Activated naive CD8-positive, alpha-beta T cell treated with anti-CD3 and anti-CD28 coated beads for 36 hours (primary cell): Measurements from ENCODE around the gene CENPT. TPM values are rescaled to one million over a fixed set of nuclear protein-coding genes. Genes with fewer than 3 reads are reported as not detected.

Source experiments
- DNase-seq: peaks from one replicate; pipeline ENCODE4 v3.0.0; 2021
- H3K27ac Mint-ChIP-seq: one replicate; pipeline ENCODE4 v1.8.0; 2022; ENCODE audit warnings: mild to moderate bottlenecking, moderate library complexity, mixed read lengths
- H3K27me3 Mint-ChIP-seq: one replicate; pipeline ENCODE4 v1.8.0; 2022; ENCODE audit warnings: mild to moderate bottlenecking, mixed read lengths
- H3K36me3 Mint-ChIP-seq: one replicate; pipeline ENCODE4 v1.8.0; 2021; ENCODE audit warnings: mild to moderate bottlenecking, mixed read lengths
- H3K4me1 Mint-ChIP-seq: one replicate; pipeline ENCODE4 v1.8.0; 2021; ENCODE audit warnings: mixed read lengths
- H3K4me3 Mint-ChIP-seq: one replicate; pipeline ENCODE4 v1.8.0; 2022; ENCODE audit warnings: mild to moderate bottlenecking, moderate library complexity, mixed read lengths
- H3K9me3 Mint-ChIP-seq: one replicate; pipeline ENCODE4 v1.8.0; 2022; ENCODE audit warnings: mixed read lengths
- total RNA-seq, 2 experiments: library from RNA; stranded (reverse); gene quantifications; one replicate each; pipeline ENCODE4 v1.2.3, GENCODE V29; 2021

Gene CENPT
- total RNA-seq, 2 experiments from 2014 or later = 42.2 to 42.4 TPM

DNA sequence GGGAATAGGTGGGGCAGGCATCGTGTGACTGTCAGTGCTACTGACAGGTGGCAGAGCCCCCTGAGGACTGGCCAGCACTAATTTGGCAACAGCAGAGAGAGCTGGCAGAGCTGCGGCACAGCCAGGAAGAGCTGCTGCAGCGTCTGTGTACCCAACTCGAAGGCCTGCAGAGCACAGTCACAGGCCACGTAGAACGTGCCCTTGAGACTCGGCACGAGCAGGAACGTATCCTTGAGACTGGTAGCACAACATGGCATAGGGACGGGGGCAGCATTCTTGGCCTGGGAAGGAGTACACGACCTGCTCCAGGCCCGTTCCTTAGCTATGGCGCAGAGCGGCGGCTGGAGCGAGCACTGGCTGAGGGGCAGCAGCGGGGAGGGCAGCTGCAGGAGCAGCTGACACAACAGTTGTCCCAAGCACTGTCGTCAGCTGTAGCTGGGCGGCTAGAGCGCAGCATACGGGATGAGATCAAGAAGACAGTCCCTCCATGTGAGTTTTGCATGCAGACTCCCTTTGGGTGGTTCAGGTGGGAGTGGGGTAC lies 34.2 kb upstream of the CENPT start:
- no peak overlapping the region for H3K27ac Mint-ChIP-seq

DNA sequence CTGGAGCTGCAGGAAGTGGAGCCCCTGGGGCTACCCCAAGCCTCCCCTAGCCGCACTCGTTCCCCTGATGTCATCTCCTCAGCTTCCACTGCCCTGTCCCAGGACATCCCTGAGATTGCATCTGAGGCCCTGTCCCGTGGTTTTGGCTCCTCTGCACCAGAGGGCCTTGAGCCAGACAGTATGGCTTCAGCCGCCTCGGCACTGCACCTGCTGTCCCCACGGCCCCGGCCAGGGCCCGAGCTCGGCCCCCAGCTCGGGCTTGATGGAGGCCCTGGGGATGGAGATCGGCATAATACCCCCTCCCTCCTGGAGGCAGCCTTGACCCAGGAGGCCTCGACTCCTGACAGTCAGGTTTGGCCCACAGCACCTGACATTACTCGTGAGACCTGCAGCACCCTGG lies 33.1 kb upstream of the CENPT start:
- no peak for DNase-seq
- no peak overlapping the region for H3K27ac Mint-ChIP-seq
- no peaks in the 10 kb centered on the region for H3K27me3 Mint-ChIP-seq
- H3K9me3 Mint-ChIP-seq = no peaks in the 10 kb centered on the region
- H3K4me3 Mint-ChIP-seq = no peak overlapping the region
- H3K36me3 Mint-ChIP-seq = peaks cover 20% of the 10 kb centered on the region
- H3K4me1 Mint-ChIP-seq = peaks cover 1% of the 10 kb centered on the region

More for the DNA sequence above, 34.2 kb upstream of the CENPT start:
- Mint-ChIP-seq H3K4me1 (no peaks in the 10 kb centered on the region), H3K9me3 (no peaks in the 10 kb centered on the region), H3K4me3 (no peak overlapping the region), H3K36me3 (peaks cover 20% of the 10 kb centered on the region), H3K27me3 (no peaks in the 10 kb centered on the region)
- DNase-seq = no peak

DNA sequence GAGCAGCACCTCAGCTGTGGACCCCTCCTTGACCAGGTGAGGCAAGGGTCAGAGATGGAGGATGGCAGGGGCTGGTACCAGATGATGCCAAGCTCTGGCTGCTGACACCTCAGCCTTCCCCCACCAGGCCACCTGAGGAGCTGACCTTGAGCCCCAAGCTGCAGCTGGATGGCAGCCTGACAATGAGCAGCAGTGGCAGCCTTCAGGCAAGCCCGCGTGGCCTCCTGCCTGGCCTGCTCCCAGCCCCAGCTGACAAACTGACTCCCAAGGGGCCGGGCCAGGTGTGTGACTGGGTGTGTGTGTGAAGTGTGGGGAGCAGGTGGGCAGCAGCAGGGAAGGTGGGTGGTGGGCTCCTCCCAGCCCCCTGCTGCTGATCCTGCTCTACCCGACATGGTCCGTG lies 32.4 kb upstream of the CENPT start:
- no peak overlapping the region for H3K4me3 Mint-ChIP-seq
- H3K27me3 Mint-ChIP-seq = no peaks in the 10 kb centered on the region
- H3K36me3 Mint-ChIP-seq = peaks cover 23% of the 10 kb centered on the region
- DNase-seq = no peak
- H3K9me3 Mint-ChIP-seq = no peaks in the 10 kb centered on the region
- peaks cover 8% of the 10 kb centered on the region for H3K4me1 Mint-ChIP-seq
- no peak overlapping the region for H3K27ac Mint-ChIP-seq

DNA sequence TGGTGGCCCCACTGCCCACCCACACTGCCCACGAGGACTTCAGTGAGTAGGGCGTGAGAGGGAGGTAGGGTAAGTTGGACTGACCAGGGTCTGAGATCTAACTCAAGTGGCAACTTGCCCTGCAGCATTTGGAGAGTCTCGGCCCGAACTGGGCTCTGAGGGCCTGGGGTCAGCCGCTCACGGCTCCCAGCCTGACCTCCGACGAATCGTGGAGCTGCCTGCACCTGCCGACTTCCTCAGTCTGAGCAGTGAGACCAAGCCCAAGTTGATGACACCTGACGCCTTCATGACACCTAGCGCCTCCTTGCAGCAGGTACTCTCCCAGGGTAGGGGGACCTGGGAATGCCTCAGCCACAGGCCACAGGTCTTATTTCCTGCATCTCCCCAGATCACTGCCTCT lies 32.0 kb upstream of the CENPT start:
- Mint-ChIP-seq H3K27me3 (no peaks in the 10 kb centered on the region), H3K36me3 (peaks cover 21% of the 10 kb centered on the region), H3K27ac (no peak overlapping the region), H3K4me1 (peaks cover 10% of the 10 kb centered on the region), H3K9me3 (no peaks in the 10 kb centered on the region), H3K4me3 (no peak overlapping the region)
- DNase-seq = no peak

DNA sequence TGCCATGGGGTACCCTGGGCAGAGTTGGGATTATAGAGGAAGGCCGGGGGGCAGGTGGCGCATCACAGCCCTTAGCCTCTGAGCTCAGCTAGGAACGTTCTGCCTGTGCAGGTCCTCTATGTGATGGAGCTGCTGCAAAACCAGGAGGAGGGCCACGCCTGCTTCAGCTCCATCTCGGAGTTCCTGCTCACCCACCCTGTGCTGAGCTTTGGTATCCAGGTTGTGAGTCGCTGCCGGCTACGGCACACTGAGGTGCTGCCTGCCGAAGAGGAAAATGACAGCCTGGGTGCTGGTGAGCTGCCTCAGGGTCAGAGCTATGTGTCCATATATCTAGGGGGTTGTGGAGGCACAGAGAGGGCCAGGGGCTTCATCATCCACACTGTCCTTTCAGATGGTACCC lies 31.4 kb upstream of the CENPT start:
- Mint-ChIP-seq H3K36me3 (peaks cover 23% of the 10 kb centered on the region), H3K4me3 (no peak overlapping the region), H3K27me3 (no peaks in the 10 kb centered on the region), H3K4me1 (peaks cover 16% of the 10 kb centered on the region), H3K9me3 (no peaks in the 10 kb centered on the region), H3K27ac (no peak overlapping the region)
- DNase-seq = no peak

DNA sequence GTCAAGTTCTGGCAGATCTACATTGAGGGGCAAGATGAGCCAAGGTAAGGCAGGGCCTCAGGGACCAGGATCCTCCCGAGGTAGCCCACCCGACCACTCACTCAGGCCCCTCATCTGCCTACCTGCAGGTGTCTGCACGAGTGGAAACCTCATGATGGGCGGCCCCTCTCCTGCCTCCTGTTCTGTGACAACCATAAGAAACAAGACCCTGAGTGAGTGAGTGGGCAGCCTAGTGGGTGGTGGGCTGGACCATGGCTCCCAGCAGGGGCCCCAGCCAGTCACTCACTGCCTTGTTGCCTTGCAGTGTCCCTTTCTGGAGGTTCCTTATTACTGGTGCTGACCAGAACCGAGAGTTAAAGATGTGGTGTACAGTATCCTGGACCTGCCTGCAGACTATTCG lies 30.7 kb upstream of the CENPT start:
- Mint-ChIP-seq H3K27ac (no peak overlapping the region), H3K27me3 (no peaks in the 10 kb centered on the region), H3K36me3 (peaks cover 19% of the 10 kb centered on the region), H3K4me3 (no peak overlapping the region), H3K4me1 (peaks cover 16% of the 10 kb centered on the region), H3K9me3 (no peaks in the 10 kb centered on the region)
- DNase-seq = no peak

DNA sequence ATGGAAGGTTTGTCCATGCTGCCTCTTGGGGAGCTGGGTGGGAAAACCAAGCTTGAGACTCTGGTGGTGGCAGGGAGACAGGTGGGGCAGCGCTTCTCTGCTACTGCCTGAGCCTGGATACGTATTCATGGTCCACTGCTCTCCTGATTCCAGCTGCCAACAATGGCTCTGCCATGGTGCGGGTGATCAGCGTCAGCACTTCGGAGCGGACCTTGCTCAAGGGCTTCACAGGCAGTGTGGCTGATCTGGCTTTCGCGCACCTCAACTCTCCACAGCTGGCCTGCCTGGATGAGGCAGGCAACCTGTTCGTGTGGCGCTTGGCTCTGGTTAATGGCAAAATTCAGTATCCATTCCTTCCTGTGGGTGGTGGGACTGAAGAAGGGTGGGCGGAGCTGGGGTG lies 29.6 kb upstream of the CENPT start:
- Mint-ChIP-seq H3K9me3 (no peaks in the 10 kb centered on the region), H3K27ac (no peak overlapping the region), H3K27me3 (no peaks in the 10 kb centered on the region), H3K36me3 (peaks cover 18% of the 10 kb centered on the region), H3K4me3 (no peak overlapping the region), H3K4me1 (peaks cover 20% of the 10 kb centered on the region)
- no peak for DNase-seq

DNA sequence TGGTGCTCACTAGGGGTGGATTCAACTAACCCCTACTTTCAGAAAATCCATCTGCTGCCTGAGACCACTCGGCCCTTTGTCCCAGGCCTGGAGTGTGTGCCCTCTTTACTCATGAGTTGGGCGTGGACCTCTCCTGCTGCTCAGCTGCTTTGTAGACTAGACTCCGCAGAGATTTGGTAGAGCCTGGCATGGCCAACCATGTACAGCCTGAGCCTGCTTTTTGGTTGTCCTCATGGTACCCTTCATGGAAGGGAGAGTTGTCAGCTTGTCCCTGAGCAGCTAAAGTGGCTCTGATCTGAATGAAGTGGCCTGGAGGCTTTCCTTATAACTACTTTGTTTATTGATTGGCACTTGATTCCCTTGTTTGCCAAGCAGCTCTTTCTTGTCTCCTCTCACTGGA lies 26.9 kb upstream of the CENPT start:
- H3K4me3 Mint-ChIP-seq = peak overlapping the region; percentile 89
- no peaks in the 10 kb centered on the region for H3K9me3 Mint-ChIP-seq
- peak overlapping the region; percentile 90 for H3K27ac Mint-ChIP-seq
- DNase-seq = no peak
- H3K4me1 Mint-ChIP-seq = peaks cover 20% of the 10 kb centered on the region
- H3K27me3 Mint-ChIP-seq = no peaks in the 10 kb centered on the region
- peaks cover 15% of the 10 kb centered on the region for H3K36me3 Mint-ChIP-seq

DNA sequence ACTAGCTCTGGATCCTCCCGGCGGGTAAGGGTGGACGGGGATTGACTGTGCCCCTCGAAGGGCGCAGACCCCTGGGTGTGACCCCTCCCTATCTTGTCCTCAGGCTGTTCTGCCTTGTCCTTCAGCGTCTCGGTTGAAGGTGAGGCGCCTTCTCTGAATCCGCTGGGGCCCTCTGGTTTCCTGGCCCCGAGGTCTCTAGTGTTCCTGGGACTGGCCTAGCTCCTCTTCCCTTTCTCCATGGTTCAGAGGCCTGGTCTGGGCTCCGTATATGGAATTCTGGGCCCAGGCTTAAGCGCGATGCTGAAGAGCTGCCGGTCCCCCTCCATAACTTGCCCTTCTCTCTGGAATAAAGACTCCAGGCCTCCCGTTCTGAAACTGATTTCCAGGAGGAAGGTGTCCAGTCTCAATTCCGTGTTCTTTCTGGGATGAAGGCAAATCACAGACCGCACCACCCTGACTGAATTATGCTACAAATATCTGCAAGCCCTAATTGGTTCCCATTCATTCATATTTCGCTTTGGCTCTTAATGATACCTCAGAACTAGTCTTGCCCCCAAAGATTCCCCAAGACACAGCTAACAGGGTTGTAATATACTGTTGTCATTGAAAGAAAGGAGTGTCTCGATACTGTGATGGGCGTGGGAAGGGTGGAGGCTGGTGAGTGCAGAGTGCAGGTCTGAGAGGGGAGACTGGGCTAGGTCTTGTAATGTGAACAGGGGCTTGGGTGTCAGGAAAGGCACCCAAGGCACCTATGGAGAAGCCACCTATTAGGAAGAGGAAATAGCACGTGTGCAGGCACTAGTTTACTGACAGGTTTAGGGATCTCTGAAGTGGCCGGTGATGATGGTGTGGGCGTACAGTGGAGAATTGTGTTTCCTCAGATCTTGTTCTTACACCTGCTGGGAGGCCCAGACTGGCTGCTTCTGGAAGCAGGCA lies 26.2 kb upstream of the CENPT start:
- no peak for DNase-seq
- peaks cover 15% of the 10 kb centered on the region for H3K36me3 Mint-ChIP-seq
- no peaks in the 10 kb centered on the region for H3K27me3 Mint-ChIP-seq
- no peaks in the 10 kb centered on the region for H3K9me3 Mint-ChIP-seq
- peaks cover 20% of the 10 kb centered on the region for H3K4me1 Mint-ChIP-seq
- H3K27ac Mint-ChIP-seq = peak overlapping the region; percentile 90
- H3K4me3 Mint-ChIP-seq = peak overlapping the region; percentile 89

DNA sequence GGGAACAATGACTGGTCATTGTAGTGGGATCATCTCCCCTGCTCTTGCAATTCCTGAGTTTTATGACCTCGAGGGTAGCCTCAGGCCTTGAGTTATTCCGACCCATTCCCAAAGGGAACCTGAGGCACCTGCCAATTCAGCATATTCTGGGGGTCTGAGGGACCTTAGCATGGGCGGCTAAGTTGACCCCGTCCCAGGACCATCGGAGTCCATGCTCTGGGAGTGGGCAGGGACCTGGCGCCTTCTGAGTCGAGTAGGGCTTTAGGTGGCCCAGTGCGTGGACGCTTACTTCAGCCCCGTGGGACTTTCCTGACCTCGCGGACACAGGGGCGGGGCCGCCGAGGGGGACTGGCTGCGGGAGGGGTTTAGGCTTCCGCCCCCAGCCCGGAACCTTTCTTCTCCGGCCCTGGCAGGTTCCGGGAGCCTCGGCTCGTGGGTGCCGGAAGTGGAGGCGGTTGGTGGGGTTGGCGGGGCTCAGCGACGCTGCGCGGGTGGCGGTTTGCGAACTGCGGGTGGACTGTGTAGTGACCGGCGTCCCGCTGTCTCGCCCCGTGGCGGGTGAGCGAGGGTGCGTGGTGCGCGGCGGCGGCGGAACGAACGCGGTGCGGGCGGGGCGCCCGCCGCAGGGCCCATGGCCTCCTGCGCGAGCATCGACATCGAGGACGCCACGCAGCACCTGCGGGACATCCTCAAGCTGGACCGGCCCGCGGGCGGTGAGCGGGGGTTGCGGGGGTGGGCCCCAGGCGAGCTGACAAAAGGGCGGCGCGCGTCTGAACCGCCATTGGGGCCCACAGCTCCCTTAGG lies 25.3 kb upstream of the CENPT start, which contains the start of gene EDC4:
EDC4 (plus strand) TSS at position 422 of the 804 bp plus-strand sequence; CDS start at position 632, 210 bp downstream.
- H3K4me1 Mint-ChIP-seq = peaks cover 20% of the 10 kb centered on the region
- H3K27me3 Mint-ChIP-seq = no peaks in the 10 kb centered on the region
- H3K36me3 Mint-ChIP-seq = peaks cover 12% of the 10 kb centered on the region
- peak within 1 kb of the TSS; percentile 90 for H3K27ac Mint-ChIP-seq
- DNase-seq = peak; percentile 91
- H3K4me3 Mint-ChIP-seq = peak within 1 kb of the TSS; percentile 89
- H3K9me3 Mint-ChIP-seq = no peaks in the 10 kb centered on the region

DNA sequence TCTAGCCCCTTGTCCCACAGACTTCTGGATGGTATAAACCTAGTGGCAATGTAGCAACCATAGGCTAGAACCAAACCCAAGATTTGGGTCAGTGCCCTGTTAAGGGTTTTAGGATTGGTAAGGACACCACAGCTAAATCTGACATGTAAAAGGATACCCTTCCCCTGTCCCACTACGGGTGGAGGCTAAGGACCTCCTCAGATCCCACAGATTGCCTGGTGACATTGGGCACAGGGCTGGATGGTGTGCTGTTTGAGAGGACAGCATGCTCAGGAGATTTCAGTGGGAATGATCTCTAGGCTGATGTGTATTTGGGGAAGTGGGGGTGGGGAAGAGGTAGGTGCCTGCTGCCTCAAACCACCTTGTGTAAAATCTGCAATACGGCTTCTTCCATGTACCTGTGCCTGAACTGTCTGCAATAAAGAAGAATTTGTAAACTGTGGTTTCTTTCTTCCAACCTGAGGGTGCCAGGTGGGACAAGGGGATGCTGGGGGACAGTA lies 24.7 kb upstream of the CENPT start:
- Mint-ChIP-seq H3K27ac (peak overlapping the region; percentile 81), H3K27me3 (no peaks in the 10 kb centered on the region), H3K4me3 (peak overlapping the region; percentile 33), H3K4me1 (peaks cover 20% of the 10 kb centered on the region), H3K36me3 (peaks cover 9% of the 10 kb centered on the region), H3K9me3 (no peaks in the 10 kb centered on the region)
- no peak for DNase-seq

DNA sequence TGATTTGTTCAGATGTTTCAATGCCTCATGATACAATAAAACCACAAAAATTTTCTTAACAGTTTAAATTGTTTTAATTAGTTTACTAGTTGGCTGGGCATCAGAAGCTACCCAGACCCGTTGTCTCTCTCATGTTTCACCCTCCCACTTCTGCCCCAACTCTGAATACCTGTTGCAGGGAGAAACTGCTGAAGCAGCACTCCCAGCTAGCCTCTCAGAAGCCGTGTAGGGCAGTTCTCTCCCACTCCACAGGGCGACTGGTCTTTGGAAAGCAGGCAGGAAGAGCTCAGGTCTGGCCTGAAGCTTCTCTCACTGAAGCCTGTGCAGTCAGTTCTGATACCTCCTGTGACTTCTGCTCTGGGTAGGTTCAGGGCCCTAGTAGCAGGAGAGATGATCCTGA lies 23.8 kb upstream of the CENPT start:
- no peak overlapping the region for H3K27ac Mint-ChIP-seq
- no peaks in the 10 kb centered on the region for H3K9me3 Mint-ChIP-seq
- H3K4me1 Mint-ChIP-seq = peaks cover 20% of the 10 kb centered on the region
- H3K27me3 Mint-ChIP-seq = no peaks in the 10 kb centered on the region
- DNase-seq = no peak
- H3K36me3 Mint-ChIP-seq = peaks cover 9% of the 10 kb centered on the region
- no peak overlapping the region for H3K4me3 Mint-ChIP-seq

DNA sequence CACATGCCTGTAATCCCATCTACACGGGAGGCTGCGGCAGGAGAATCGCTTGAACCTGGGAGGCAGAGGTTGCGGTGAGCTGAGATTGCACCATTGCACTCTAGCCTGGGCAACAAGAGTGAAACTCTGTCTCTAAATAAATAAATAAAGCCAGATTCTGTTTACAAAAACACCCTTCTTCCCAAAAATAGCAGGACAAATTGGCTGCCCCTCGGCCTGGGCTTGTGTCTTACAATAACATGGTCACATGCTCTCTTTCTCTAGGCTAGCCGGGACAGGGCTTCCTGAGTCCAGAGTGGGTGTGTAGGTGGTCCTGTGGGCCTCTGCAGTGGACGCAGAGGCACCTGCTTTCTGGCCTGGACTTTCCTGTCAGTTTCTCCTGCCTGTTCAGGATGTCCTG lies 22.2 kb upstream of the CENPT start:
- Mint-ChIP-seq H3K27me3 (no peaks in the 10 kb centered on the region), H3K27ac (no peak overlapping the region), H3K4me1 (peaks cover 14% of the 10 kb centered on the region), H3K9me3 (no peaks in the 10 kb centered on the region), H3K4me3 (no peak overlapping the region), H3K36me3 (peaks cover 6% of the 10 kb centered on the region)
- DNase-seq = no peak

DNA sequence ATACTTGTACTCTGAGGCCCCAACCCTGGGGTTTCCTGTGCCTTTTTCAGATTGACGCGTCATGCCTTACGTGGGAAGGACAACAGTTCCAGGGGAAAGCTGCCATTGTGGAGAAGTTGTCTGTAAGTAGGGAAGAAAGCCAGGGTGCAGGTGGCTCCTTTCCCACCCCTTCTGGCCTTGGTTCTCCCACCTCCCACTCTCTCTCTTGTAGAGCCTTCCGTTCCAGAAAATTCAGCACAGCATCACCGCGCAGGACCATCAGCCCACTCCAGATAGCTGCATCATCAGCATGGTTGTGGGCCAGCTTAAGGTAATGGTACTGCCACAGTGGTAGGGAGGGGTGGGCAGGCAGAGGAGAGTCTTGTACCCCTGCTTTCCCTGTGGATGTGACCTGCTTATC lies 20.8 kb upstream of the CENPT start:
- H3K9me3 Mint-ChIP-seq = no peaks in the 10 kb centered on the region
- H3K4me3 Mint-ChIP-seq = no peak overlapping the region
- H3K27ac Mint-ChIP-seq = no peak overlapping the region
- H3K4me1 Mint-ChIP-seq = peaks cover 9% of the 10 kb centered on the region
- H3K27me3 Mint-ChIP-seq = no peaks in the 10 kb centered on the region
- DNase-seq = no peak
- H3K36me3 Mint-ChIP-seq = no peaks in the 10 kb centered on the region

DNA sequence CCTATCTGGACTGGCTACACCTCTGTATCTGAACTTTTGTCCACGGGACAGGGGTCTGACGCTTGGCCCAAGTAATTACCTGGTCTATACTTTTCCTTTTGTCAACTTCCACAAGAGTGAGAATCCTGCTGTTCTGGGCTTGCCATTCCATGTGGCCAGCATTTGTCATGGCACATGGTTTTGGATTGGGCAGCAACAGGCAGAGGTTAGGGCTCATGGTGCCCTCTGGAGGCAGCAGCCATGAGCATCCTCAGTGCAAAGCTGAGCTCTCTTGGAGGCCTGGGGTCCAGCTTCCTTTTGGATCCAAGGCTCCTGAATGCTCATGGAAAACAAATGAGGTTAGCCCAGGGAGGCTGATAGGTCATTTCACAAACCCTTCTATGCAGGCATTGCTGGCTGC lies 17.8 kb upstream of the CENPT start:
- DNase-seq = no peak
- Mint-ChIP-seq H3K27ac (no peak overlapping the region), H3K9me3 (no peaks in the 10 kb centered on the region), H3K4me3 (no peak overlapping the region), H3K36me3 (no peaks in the 10 kb centered on the region), H3K27me3 (no peaks in the 10 kb centered on the region), H3K4me1 (peaks cover 5% of the 10 kb centered on the region)
